NCI-H2227 (cell line): ENCODE data around the gene HLCS.

Experiments
- DNase-seq: peaks from one replicate; lab custom pipeline; 2025; ENCODE audit not compliant: unreplicated experiment; lab: John Stamatoyannopoulos, UW

Gene HLCS

GRCh38 chr21:36785615-36786014 is 180.9 kb downstream of the HLCS start:
- DNase-seq = no peak

GRCh38 chr21:36784947-36785346 is 181.5 kb downstream of the HLCS start:
- DNase-seq = no peak

- no peak for DNase-seq
Observed at GRCh38 chr21:36783612-36784374, 182.7 kb downstream of the HLCS start.

GRCh38 chr21:36780861-36781260 is 185.6 kb downstream of the HLCS start:
- DNase-seq = no peak

GRCh38 chr21:36776981-36777617 is 189.4 kb downstream of the HLCS start:
- no peak for DNase-seq

GRCh38 chr21:36773995-36774394 is 192.5 kb downstream of the HLCS start:
- no peak for DNase-seq

GRCh38 chr21:36773117-36773516 is 193.4 kb downstream of the HLCS start:
- no peak for DNase-seq

GRCh38 chr21:36769051-36769839 is 197.2 kb downstream of the HLCS start:
- no peak for DNase-seq

- DNase-seq = no peak
Observed at GRCh38 chr21:36768496-36768895, 198.0 kb downstream of the HLCS start.

GRCh38 chr21:36767096-36767495 is 199.4 kb downstream of the HLCS start:
- DNase-seq = no peak

- no peak for DNase-seq
Observed at GRCh38 chr21:36766511-36766910, 200.0 kb downstream of the HLCS start.

- no peak for DNase-seq
Observed at GRCh38 chr21:36765229-36765628, 201.2 kb downstream of the HLCS start.

GRCh38 chr21:36763305-36763704 is 203.2 kb downstream of the HLCS start:
- no peak for DNase-seq

- DNase-seq = no peak
Observed at GRCh38 chr21:36762642-36763041, 203.8 kb downstream of the HLCS start.

GRCh38 chr21:36761685-36762084 is 204.8 kb downstream of the HLCS start:
- no peak for DNase-seq

GRCh38 chr21:36759348-36760083 is 207.0 kb downstream of the HLCS start:
- DNase-seq = no peak

- no peak for DNase-seq
Observed at GRCh38 chr21:36757196-36757595, 209.3 kb downstream of the HLCS start.

GRCh38 chr21:36756527-36756926 is 209.9 kb downstream of the HLCS start:
- no peak for DNase-seq

GRCh38 chr21:36754241-36754898 is 212.1 kb downstream of the HLCS start:
- no peak for DNase-seq

- DNase-seq = no peak
Observed at GRCh38 chr21:36753556-36753955, 212.9 kb downstream of the HLCS start.

GRCh38 chr21:36751383-36751782 is 215.1 kb downstream of the HLCS start:
- DNase-seq = no peak
